A549 (cell line): ENCODE results near the gene FGFR2.

Experiments used
- BHLHE40 ChIP-seq: IDR thresholded peaks from 2 replicates; pipeline ENCODE4 v1.6.1; 2012; ENCODE audit warnings: low read depth, low read length, inconsistent platforms
- CBX2 ChIP-seq: fragments of 200-600 bp; sonication (generic); IDR thresholded peaks from 2 replicates; pipeline ENCODE4 v1.6.1; 2016; ENCODE audit warnings: low read depth, mild to moderate bottlenecking, borderline replicate concordance
- JUNB ChIP-seq: fragments of >200 bp; sonication (Bioruptor Twin); formaldehyde crosslinking; IDR thresholded peaks from 2 replicates; pipeline ENCODE4 v1.6.1; 2016
- KDM1A ChIP-seq: fragments of 200-600 bp; sonication (generic); IDR thresholded peaks from 2 replicates; pipeline ENCODE4 v1.6.1; 2016; ENCODE audit warnings: low read depth, mild to moderate bottlenecking
- MYC ChIP-seq: IDR thresholded peaks from 2 replicates; pipeline ENCODE4 v1.6.1; 2012; ENCODE audit warnings: mild to moderate bottlenecking, inconsistent platforms, low read length, improper control_type of control experiment, borderline replicate concordance
- NR3C1 ChIP-seq: fragments of >200 bp; sonication (Bioruptor Twin); formaldehyde crosslinking; IDR thresholded peaks from 3 replicates; pipeline ENCODE4 v1.6.1; 2017
- RCOR1 ChIP-seq: fragments of 150-350 bp; IDR thresholded peaks from 2 replicates; pipeline ENCODE4 v1.6.1; 2014; ENCODE audit warnings: antibody characterized with exemption, low read length, low read depth
- SMC3 ChIP-seq: fragments of >200 bp; sonication (Bioruptor Twin); formaldehyde crosslinking; IDR thresholded peaks from 3 replicates; pipeline ENCODE4 v1.6.1; 2018; ENCODE audit warnings: inconsistent platforms
- ZSCAN20 ChIP-seq: fragments of 250-450 bp; sonication (Bioruptor Pico); IDR thresholded peaks from 2 replicates; pipeline ENCODE4 v1.8.0; 2022; ENCODE audit warnings: mild to moderate bottlenecking, moderate library complexity
- TF ChIP-seq, protein P1 (sequence below): fragments of 450-650 bp; IDR thresholded peaks from 2 replicates; pipeline ENCODE4 v1.6.1; 2014; ENCODE audit warnings: antibody characterized with exemption
- TF ChIP-seq, protein P2 (sequence below): fragments of >200 bp; sonication (Bioruptor Twin); formaldehyde crosslinking; IDR thresholded peaks from 3 replicates; pipeline ENCODE4 v1.5.1; 2016

DNA sequence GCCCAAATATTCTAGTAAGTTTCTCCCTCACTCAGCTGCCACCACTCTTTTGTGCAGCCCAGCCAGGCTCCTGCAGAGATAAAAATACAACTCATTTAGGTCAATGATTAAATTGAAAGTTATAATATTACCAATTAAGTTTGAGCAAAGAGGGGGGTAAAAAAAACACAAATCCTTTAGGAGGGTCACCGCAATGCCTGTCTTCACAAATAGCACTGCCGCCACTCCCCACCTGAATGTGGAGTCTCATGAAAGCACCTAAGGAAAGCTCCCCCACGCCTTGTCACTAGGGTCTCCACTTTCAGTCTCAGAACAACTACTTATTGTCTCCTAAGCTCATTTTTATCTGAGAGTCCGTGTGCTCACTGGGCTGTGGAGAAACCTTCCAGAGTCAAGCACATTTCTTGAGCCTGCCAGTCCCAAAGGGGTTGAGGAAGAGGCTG is 148.7 kb downstream of the FGFR2 start:
- TF ChIP-seq MYC = no peak
- no peak for TF ChIP-seq JUNB
- TF ChIP-seq NR3C1 = no peak
- no peak for TF ChIP-seq SMC3
- TF ChIP-seq, protein P1, sequence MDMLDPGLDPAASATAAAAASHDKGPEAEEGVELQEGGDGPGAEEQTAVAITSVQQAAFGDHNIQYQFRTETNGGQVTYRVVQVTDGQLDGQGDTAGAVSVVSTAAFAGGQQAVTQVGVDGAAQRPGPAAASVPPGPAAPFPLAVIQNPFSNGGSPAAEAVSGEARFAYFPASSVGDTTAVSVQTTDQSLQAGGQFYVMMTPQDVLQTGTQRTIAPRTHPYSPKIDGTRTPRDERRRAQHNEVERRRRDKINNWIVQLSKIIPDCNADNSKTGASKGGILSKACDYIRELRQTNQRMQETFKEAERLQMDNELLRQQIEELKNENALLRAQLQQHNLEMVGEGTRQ = no peak
- TF ChIP-seq, protein P2, sequence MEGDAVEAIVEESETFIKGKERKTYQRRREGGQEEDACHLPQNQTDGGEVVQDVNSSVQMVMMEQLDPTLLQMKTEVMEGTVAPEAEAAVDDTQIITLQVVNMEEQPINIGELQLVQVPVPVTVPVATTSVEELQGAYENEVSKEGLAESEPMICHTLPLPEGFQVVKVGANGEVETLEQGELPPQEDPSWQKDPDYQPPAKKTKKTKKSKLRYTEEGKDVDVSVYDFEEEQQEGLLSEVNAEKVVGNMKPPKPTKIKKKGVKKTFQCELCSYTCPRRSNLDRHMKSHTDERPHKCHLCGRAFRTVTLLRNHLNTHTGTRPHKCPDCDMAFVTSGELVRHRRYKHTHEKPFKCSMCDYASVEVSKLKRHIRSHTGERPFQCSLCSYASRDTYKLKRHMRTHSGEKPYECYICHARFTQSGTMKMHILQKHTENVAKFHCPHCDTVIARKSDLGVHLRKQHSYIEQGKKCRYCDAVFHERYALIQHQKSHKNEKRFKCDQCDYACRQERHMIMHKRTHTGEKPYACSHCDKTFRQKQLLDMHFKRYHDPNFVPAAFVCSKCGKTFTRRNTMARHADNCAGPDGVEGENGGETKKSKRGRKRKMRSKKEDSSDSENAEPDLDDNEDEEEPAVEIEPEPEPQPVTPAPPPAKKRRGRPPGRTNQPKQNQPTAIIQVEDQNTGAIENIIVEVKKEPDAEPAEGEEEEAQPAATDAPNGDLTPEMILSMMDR = no peak
- TF ChIP-seq RCOR1 = no peak
- no peak for TF ChIP-seq ZSCAN20
- no peak for TF ChIP-seq KDM1A
- TF ChIP-seq CBX2 = no peak
- TF ChIP-seq BHLHE40 = no peak
